ENCODE results near the gene RYR3. TPM values are rescaled to one million over a fixed set of nuclear protein-coding genes. Genes with fewer than 3 reads are reported as not detected.

The RYR3 gene
- total RNA-seq, 1 donor from 2014 or later, result 2.0 TPM

DNA sequence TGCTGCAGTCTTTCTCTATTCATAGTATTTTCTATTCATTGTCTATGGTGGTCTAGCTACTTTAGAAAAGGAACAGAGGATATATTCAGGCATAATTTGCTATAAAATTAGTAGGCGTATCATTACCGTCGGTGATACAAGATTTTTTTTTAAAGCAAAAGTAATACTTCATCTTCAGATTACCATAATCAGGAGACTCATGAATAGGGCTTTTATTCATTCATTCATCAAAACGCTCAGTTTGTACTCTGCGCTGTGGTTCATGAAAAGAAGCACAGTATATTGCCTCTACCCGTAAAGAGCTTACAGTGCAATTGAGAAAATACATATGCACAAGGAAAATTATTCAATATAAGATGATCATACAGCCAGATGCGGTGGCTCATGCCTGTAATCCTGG, 520.9 kb downstream of the RYR3 start:
- DNase-seq (ENCODE audit: low spot score), result no peak

GRCh38 chr15:33834892-33835743, 524.4 kb downstream of the RYR3 start:
- DNase-seq (ENCODE audit: low spot score), result no peak

- DNase-seq (ENCODE audit: low spot score), result no peak
These were observed 526.5 kb downstream of the RYR3 start for GRCh38 chr15:33837294-33837693.

DNA sequence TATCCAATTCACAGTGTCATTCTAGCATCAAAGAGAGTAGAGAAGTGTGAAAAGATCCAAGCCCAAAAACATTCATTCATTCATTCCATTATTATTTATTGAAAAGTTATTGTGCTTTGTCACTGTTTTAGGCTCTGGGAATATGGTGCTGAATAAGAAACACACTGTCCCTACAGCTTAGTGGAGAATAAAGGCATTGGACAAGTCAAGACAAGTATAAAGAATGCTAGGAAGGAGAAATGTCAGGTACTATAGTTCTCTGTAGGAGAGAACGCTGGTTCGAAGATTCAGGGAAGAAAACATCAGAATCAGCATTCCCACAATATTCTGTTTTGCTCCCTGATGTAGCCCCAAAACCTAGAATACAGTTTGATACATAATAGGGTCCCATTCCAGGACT, 528.8 kb downstream of the RYR3 start:
- DNase-seq (ENCODE audit: low spot score), result no peak

DNA sequence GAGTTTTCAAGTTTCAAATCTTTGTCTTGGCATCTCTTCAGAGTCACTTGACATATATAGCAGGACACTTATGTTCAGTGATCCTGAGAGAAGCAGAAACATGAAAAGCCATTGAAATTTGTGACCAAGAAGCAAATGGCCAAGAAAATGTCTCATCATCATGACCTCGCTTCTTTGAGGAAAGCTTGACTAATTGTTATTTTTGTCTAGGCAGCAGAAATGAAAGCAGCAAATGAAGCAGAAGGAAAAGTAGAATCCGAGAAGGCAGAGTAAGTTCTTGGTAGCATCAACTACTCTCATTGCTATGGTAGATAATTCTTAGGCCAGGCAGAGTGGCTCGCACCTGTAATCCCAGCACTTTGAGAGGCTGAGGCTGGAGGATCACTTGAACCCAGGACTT, 529.8 kb downstream of the RYR3 start:
- no peak for DNase-seq (ENCODE audit: low spot score)

DNA sequence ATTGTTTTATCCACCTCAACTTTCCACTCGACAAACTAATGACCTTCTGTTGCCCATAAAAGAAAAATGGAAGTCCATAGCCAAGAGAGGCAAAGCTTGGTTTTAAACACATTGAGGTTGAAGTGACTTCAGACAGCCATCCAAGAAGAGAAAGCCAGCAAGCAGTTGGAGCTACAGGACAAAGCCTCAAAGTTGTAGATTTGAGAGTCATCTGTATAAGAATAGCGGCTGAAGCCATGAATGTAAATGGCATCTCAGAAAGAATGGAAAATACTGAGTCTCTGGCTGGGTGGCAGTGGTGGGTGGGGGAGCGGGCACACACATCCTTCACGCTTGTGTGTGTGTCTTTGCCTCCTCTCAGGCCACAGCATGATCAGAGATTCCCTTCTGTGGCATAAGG, 533.4 kb downstream of the RYR3 start:
- DNase-seq (ENCODE audit: low spot score), result no peak

GRCh38 chr15:33844597-33844996, 533.8 kb downstream of the RYR3 start:
- DNase-seq (ENCODE audit: low spot score), result no peak

- DNase-seq (ENCODE audit: low spot score), result no peak
These were observed 535.4 kb downstream of the RYR3 start for GRCh38 chr15:33846142-33846541.

GRCh38 chr15:33846862-33847261, 536.1 kb downstream of the RYR3 start:
- DNase-seq (ENCODE audit: low spot score), result no peak

- DNase-seq (ENCODE audit: low spot score), result no peak
These were observed 537.2 kb downstream of the RYR3 start for GRCh38 chr15:33848011-33848410.

- no peak for DNase-seq (ENCODE audit: low spot score)
These were observed 540.3 kb downstream of the RYR3 start for GRCh38 chr15:33851079-33851478.

DNA sequence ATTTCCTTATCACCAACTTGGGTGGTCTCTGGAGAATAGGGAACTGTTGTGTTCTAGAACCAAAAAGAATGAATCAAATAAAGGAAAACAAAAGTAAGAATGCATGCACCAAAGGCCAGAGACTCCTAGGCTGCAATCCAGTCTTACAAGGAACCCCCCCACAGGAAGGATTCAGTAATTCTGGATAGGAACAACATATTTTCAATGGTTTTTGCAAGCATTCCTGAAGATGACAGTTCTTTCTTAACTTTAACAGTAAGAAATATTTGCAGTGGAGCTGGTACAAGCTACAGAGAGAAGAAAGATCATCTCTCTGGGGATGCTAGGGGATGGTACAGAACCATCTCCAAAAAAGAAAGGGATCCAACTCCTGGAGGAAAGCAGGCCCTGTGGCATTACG, 541.3 kb downstream of the RYR3 start:
- no peak for DNase-seq (ENCODE audit: low spot score)

DNA sequence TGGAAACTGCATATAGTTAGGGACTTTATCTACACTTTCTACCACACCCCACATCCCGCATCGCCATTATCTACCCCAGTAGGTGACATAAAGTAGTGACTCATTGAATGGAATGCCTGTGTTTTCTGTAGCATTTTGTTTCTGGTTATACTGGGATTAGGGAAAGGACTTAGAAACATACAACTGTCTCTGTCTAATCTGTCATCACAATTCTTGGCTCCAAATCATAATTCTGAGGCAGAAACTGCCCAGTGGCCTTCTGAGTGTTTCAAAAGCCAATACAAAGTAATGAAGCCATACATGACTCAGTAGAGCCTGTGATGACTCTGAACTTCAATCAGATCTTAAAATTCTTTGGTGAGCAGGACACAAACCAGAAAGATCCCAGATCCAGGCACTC, 541.8 kb downstream of the RYR3 start:
- no peak for DNase-seq (ENCODE audit: low spot score)

- no peak for DNase-seq (ENCODE audit: low spot score)
These were observed 547.0 kb downstream of the RYR3 start for GRCh38 chr15:33857726-33858125.

DNA sequence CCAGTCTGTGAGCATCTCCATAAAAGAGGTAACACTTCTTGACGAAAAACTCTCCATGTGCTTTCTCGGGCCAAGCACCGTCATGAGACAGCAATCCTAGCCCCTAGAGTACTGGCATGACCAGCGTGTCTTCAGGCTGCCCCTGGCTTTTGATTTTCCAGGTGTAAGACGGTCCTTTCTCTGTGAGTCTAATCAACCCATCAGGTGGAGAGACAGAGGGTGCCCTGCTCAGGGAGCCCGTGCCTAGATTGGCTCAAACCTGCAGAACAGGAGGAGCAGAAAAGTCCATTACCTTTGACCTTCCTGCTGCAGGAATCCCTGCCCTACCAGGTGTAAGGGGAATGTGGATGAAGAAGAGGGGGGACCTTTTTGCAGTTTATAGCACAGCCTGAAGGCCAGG, 548.1 kb downstream of the RYR3 start:
- no peak for DNase-seq (ENCODE audit: low spot score)

DNA sequence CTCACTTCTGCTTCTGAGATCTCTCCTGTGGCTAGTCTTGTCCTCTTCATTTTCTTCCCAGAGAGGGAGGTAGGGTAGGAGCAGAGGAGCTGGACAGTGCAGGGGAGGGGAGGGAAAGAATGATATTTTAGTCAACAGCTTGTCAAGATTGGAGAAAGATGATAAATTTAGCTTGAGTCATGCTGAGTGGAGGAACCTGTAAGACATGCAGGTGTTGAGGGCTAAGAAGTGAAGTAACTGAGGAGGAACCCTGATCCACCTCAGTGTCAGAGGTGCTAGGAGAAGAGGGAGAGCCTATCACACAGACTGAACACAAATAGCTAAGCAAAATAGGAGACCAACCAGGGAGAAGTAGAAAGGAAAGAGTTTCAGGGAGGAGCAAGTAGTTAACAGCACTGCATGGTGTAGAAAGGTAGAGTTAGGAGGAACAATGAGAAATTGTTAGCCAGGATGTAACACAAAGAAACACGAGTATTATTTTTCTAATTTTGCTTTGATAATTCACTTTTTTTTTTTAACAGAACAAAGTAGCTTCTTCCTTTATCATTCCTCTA, 549.3 kb downstream of the RYR3 start:
- DNase-seq (ENCODE audit: low spot score), result no peak

- no peak for DNase-seq (ENCODE audit: low spot score)
These were observed 550.0 kb downstream of the RYR3 start for GRCh38 chr15:33860754-33861153.

GRCh38 chr15:33864360-33865075, 553.8 kb downstream of the RYR3 start:
- no peak for DNase-seq (ENCODE audit: low spot score)

DNA sequence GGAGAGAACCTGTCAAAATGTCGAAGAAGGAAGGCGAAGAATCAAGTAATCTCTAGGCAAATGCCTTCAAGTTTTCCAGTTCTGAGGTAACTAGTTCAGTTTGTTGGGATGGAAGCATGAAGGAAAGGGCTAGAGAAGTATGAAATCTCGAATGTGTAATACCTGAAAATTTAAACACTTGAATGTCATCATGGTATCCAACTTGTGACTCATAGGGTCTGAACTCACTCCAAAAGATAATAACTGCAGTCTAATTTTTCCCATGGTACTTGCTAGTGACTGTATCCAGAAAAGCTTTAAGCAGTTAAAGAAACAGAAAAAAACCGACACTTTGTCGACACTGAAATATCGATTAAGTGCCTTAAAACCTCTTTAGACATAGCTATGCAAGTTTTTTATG, 554.6 kb downstream of the RYR3 start:
- DNase-seq (ENCODE audit: low spot score), result no peak

DNA sequence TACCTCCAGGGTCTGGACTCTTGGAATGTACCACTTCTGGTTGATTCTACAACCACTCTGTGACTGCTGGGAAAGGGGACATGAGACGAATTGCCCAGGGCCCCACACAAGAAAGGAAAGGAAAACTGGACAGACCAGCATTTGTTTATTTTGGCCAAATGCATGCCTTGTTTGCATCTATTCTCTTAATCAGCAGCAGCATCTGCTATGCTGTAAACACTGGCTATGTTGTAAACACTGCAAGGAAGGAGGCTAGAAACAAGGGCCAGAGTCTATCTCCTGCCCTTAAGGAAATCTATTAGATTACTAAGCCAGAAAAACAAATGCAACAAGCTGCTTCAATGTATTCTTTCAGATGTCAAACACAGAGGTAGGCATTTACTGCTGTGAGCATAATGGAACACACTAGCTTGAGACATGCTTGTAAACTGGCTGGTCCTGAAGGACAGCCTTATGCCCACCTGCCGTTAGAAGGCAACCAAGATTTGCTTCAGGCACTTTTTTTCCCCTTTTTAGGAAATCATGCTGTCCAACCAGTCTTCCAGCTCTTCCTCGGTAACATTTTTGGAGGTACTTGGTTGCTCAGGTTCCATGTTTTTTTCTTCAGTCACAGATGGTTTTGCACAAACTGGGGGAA, 555.5 kb downstream of the RYR3 start:
- DNase-seq (ENCODE audit: low spot score), result no peak

GRCh38 chr15:33871980-33872379, 561.2 kb downstream of the RYR3 start:
- no peak for DNase-seq (ENCODE audit: low spot score)

- DNase-seq (ENCODE audit: low spot score), result no peak
These were observed 561.8 kb downstream of the RYR3 start for GRCh38 chr15:33872416-33873106.
